WERI-Rb-1 (cell line): ENCODE results near the gene SPTBN1.

Source experiments
- DNase-seq: peaks from one replicate; pipeline ENCODE4 v3.0.0-alpha.2; 2020
- H3K27ac ChIP-seq: fragments of 250-450 bp; sonication (Bioruptor Pico); 2 replicates; pipeline ENCODE4 v1.5.1; 2020; ENCODE audit warnings: mild to moderate bottlenecking, moderate library complexity
- H3K27me3 ChIP-seq: fragments of 250-450 bp; sonication (Bioruptor Pico); 2 replicates; pipeline ENCODE4 v1.5.1; 2021; ENCODE audit warnings: mild to moderate bottlenecking, low read depth, moderate library complexity; ENCODE audit not compliant: insufficient read depth, severe bottlenecking
- H3K36me3 ChIP-seq: fragments of 250-450 bp; sonication (Bioruptor Pico); 2 replicates; pipeline ENCODE4 v1.5.1; 2020; ENCODE audit warnings: mild to moderate bottlenecking, moderate library complexity
- H3K4me3 ChIP-seq: 2 replicates; pipeline ENCODE4 v1.5.1; 2011; ENCODE audit warnings: low read depth, mild to moderate bottlenecking, control low read depth, low read length
- H3K9me3 ChIP-seq: fragments of 250-450 bp; sonication (Bioruptor Pico); 2 replicates; pipeline ENCODE4 v1.5.1; 2021; ENCODE audit warnings: mild to moderate bottlenecking, moderate library complexity; ENCODE audit not compliant: severe bottlenecking
- TF ChIP-seq, protein P1 (sequence below): IDR thresholded peaks from 2 replicates; pipeline ENCODE4 v1.5.1; 2011; ENCODE audit warnings: low read depth, mild to moderate bottlenecking, control low read depth, inconsistent platforms, low read length

Gene SPTBN1

DNA sequence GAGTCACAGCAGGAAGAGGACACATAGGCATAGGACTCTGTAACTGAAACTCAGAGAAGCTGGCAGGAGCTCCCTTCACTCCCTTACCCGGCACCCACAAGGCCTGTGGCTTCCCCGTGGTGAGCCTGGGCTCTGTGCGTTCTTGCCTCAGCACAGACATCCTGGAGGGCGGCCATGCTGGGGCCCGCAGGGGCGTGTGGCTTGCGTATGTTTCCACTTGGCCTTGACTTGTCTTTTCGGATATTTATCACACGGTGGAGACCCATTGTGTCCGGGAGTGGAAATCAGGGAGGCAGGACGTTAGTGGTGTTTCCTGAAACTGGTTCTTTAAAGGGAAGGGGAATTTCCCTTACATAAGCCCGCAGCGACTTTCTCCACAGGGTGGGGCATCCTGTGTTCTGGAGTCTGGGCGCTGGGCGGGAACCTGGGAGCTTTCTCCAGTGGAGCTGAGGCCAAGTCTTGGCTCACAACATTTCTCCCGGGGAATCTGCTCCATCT is 217.4 kb downstream of the SPTBN1 start:
- Histone ChIP-seq H3K36me3 (peaks cover 27% of the 10 kb centered on the region), H3K27ac (no peak overlapping the region), H3K4me3 (no peak overlapping the region), H3K27me3 (no peaks in the 10 kb centered on the region), H3K9me3 (no peaks in the 10 kb centered on the region)
- TF ChIP-seq, protein P1, sequence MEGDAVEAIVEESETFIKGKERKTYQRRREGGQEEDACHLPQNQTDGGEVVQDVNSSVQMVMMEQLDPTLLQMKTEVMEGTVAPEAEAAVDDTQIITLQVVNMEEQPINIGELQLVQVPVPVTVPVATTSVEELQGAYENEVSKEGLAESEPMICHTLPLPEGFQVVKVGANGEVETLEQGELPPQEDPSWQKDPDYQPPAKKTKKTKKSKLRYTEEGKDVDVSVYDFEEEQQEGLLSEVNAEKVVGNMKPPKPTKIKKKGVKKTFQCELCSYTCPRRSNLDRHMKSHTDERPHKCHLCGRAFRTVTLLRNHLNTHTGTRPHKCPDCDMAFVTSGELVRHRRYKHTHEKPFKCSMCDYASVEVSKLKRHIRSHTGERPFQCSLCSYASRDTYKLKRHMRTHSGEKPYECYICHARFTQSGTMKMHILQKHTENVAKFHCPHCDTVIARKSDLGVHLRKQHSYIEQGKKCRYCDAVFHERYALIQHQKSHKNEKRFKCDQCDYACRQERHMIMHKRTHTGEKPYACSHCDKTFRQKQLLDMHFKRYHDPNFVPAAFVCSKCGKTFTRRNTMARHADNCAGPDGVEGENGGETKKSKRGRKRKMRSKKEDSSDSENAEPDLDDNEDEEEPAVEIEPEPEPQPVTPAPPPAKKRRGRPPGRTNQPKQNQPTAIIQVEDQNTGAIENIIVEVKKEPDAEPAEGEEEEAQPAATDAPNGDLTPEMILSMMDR: no peak
- DNase-seq: no peak

DNA sequence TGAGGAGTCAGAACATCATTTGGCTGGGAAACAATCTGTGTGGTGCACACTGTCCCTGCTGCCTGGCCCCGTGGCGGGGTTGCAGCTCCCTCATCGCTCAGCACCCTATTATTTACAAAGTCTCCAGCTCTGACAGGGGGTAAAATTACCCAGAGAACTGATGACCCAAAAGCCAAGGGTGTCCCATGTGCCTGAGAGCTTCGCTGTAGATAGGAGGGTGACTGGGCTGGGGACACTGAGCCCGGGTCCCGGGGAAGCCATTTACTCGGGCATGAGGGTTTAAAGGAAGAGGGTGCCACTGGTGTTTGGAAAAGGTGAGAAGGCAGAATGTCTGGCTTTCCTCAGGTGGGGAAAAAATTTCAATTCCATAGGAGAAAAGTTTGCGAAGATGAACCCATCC is 219.2 kb downstream of the SPTBN1 start:
- peaks cover 9% of the 10 kb centered on the region for H3K36me3 ChIP-seq
- no peak overlapping the region for H3K4me3 ChIP-seq
- no peaks in the 10 kb centered on the region for H3K27me3 ChIP-seq
- TF ChIP-seq, protein P1: no peak
- no peaks in the 10 kb centered on the region for H3K9me3 ChIP-seq
- DNase-seq: no peak
- H3K27ac ChIP-seq: no peak overlapping the region

DNA sequence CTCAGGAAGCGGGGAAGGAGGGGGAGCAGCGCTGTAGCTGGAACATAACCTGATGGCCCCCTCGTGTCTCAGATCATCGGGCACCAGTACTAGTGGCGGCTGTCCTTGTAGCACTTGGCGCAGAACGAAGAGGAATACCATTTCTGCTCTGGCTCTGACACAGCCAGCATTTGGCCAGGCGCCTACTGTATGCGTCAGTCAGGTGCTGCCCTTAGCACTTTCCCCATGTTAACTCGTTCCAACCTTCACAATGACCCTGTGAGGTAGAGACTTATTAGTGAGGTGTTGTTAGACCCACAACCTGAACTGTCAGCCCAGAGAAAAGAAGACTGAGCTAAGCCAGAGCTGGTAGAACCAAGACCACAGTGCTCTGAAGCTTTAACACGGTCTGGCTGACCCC is 219.6 kb downstream of the SPTBN1 start:
- H3K36me3 ChIP-seq: peaks cover 5% of the 10 kb centered on the region; the same call in 1 of the 2 replicates
- TF ChIP-seq, protein P1: no peak
- no peak overlapping the region for H3K27ac ChIP-seq
- no peak overlapping the region for H3K4me3 ChIP-seq
- H3K9me3 ChIP-seq: no peaks in the 10 kb centered on the region
- DNase-seq: no peak
- no peaks in the 10 kb centered on the region for H3K27me3 ChIP-seq

DNA sequence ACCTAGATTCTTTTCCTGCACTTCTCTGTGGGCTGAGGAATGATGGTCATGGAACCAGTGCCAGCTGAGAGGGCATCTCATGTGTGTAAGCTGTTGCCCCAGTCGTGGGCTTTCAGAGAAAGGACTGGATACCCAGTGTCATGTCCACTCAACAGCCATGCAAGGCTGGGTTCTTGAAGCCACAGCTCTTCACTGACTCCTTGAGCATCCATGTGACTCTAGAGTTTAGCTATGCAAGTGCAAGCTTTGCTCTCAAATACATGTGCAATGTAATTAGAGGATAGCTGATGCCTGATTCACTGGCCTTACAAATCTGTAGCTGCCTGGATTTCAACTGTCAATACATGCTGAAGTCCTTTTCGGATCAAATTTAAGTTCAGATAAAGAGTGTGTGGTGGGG is 220.5 kb downstream of the SPTBN1 start:
- no peak overlapping the region for H3K27ac ChIP-seq

DNA sequence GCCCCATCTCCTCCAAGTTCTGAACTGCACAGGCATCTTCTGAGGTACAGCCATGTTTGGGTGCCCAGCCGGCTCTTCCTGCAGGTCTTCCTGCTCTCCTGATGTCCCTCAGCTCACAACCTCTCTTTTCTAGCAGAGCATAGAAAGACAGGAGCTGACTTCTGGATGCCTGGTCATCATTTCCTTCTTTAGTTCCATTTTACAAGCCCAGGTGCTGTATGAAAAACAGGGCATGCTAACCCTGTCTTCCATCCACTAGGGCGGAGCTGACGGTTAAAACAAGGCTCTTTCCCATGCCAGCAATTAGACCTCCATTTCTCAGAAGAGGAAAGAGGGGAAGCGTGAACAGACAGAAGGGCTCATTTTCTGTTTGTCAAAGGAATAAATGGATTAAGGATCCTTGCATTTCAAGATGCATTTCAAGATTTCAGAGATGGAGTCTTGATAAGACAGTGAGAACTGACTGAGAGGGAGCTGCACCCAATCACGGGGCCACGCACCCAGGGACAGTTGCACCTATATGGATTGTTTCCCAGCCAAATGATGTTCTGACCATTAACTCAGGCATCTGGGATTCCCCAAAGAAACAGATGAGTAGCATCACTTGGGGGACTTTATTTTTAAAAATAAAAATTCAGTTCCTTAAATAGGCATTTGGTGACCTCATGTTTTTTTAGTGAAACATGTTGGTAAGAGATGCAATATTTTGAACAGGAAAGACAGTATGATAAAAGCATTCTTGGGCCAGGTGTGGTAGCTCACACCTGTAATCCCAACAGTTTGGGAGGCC is 221.5 kb downstream of the SPTBN1 start:
- peaks cover 5% of the 10 kb centered on the region for H3K9me3 ChIP-seq
- H3K4me3 ChIP-seq: no peak overlapping the region
- TF ChIP-seq, protein P1: no peak
- no peaks in the 10 kb centered on the region for H3K36me3 ChIP-seq
- H3K27ac ChIP-seq: no peak overlapping the region
- no peak for DNase-seq
- H3K27me3 ChIP-seq: no peaks in the 10 kb centered on the region

More for the DNA sequence above, 220.5 kb downstream of the SPTBN1 start:
- TF ChIP-seq, protein P1: no peak
- Histone ChIP-seq H3K27me3 (no peaks in the 10 kb centered on the region), H3K4me3 (no peak overlapping the region), H3K36me3 (no peaks in the 10 kb centered on the region), H3K9me3 (peaks cover 5% of the 10 kb centered on the region)
- DNase-seq: no peak
